Measurements from ENCODE around the gene FARSB.
"Not testable (repeated sequence)": the region's sequence is repeated elsewhere in the genome, so short reads cannot be mapped to it uniquely, and the experiment has no call there.

Gene FARSB

DNA sequence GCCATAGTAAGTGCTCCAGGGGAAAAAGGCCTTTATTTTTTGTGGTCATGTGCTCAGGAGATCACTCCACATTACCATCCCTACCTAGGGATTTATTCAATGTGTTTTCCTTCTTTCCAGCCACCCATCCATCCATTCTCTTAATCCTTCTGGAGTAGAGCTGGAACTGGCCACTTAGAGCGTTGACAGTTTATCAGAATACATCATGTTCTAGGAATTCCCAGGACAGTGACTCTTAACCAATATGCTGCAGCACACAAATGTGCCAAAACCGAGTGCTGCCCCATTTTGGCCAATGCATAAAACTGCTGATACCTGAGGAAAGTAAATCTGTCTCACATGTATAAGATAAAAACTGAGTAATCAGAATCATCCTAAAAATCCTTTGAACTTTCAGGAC lies 63.7 kb downstream of the FARSB start:
- Histone ChIP-seq H4K20me1 (ENCODE audit: insufficient read depth, low read length) (no peaks in the 10 kb centered on the region), H3K4me1 (ENCODE audit: low read length) (no peaks in the 10 kb centered on the region), H3K79me2 (ENCODE audit: low read length) (no peaks in the 10 kb centered on the region), H2AFZ (ENCODE audit: low read depth, low read length) (no peak overlapping the region), H3K36me3 (replicated peaks; ENCODE audit: low read depth, low read length) (peaks cover 12% of the 10 kb centered on the region), H3K27me3 (ENCODE audit: low read depth, low read length) (no peaks in the 10 kb centered on the region), H3K9me3 (ENCODE audit: insufficient read depth, low read length) (no peaks in the 10 kb centered on the region), H3K27ac (ENCODE audit: low read length) (no peak overlapping the region), H3K9ac (ENCODE audit: low read length) (no peak overlapping the region), H3K4me3 (ENCODE audit: low read length) (no peak overlapping the region), H3K4me2 (ENCODE audit: low read length) (no peak overlapping the region)
- no peak for TF ChIP-seq EZH2phosphoT487 (IDR thresholded peaks at IDR 0.05; ENCODE audit: low read depth)
- TF ChIP-seq, protein P1, sequence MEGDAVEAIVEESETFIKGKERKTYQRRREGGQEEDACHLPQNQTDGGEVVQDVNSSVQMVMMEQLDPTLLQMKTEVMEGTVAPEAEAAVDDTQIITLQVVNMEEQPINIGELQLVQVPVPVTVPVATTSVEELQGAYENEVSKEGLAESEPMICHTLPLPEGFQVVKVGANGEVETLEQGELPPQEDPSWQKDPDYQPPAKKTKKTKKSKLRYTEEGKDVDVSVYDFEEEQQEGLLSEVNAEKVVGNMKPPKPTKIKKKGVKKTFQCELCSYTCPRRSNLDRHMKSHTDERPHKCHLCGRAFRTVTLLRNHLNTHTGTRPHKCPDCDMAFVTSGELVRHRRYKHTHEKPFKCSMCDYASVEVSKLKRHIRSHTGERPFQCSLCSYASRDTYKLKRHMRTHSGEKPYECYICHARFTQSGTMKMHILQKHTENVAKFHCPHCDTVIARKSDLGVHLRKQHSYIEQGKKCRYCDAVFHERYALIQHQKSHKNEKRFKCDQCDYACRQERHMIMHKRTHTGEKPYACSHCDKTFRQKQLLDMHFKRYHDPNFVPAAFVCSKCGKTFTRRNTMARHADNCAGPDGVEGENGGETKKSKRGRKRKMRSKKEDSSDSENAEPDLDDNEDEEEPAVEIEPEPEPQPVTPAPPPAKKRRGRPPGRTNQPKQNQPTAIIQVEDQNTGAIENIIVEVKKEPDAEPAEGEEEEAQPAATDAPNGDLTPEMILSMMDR (IDR thresholded peaks at IDR 0.05; ENCODE audit: low read depth, low read length): no peak

DNA sequence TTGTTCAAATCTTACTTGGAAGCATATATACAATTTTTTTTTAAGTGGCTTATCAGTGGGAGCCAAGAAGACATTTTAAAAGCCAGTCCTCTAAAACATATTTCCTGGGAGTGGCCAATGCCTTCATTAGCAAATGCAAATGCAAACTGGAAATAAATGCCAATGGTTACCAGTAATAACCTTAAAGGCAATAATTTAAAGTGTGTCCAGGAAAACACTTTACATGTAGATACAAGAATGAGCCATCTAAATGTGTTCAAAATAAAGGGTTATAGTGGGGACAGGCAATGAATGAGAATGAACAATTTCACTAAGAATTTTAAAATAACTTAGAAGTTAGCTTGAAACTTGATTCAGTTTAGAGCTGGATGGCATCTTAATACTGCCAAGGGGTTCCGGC lies 64.2 kb downstream of the FARSB start:
- no peaks in the 10 kb centered on the region for H4K20me1 ChIP-seq (ENCODE audit: insufficient read depth, low read length)
- no peaks in the 10 kb centered on the region for H3K4me1 ChIP-seq (ENCODE audit: low read length)
- no peak overlapping the region for H3K4me3 ChIP-seq (ENCODE audit: low read length)
- H3K36me3 ChIP-seq (replicated peaks; ENCODE audit: low read depth, low read length): peaks cover 12% of the 10 kb centered on the region
- H3K79me2 ChIP-seq (ENCODE audit: low read length): no peaks in the 10 kb centered on the region
- TF ChIP-seq EZH2phosphoT487 (IDR thresholded peaks at IDR 0.05; ENCODE audit: low read depth): no peak
- TF ChIP-seq, protein P1 (IDR thresholded peaks at IDR 0.05; ENCODE audit: low read depth, low read length): no peak
- H3K4me2 ChIP-seq (ENCODE audit: low read length): no peak overlapping the region
- no peak overlapping the region for H3K27ac ChIP-seq (ENCODE audit: low read length)
- no peaks in the 10 kb centered on the region for H3K27me3 ChIP-seq (ENCODE audit: low read depth, low read length)
- H3K9ac ChIP-seq (ENCODE audit: low read length): no peak overlapping the region
- no peaks in the 10 kb centered on the region for H3K9me3 ChIP-seq (ENCODE audit: insufficient read depth, low read length)
- H2AFZ ChIP-seq (ENCODE audit: low read depth, low read length): no peak overlapping the region

DNA sequence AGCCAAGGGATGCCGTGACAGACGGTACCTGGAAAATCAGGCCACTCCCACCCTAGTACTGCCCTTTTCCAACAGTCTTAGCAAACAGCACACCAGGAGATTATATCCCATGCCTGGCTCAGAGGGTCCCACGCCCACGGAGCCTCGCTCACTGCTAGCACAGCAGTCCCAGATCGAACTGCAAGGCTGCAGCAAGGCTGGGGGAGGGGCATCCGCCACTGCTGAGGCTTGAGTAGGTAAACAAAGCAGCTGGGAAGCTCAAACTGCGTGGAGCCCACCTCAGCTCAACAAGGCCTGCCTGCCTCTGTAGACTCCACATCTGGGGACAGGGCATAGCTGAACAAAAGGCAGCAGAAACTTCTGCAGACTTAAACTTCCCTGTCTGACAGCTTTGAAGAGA lies 71.3 kb downstream of the FARSB start:
- not testable (repeated sequence) for H3K4me2 ChIP-seq (ENCODE audit: low read length); H4K20me1 ChIP-seq (ENCODE audit: insufficient read depth, low read length); H3K4me1 ChIP-seq (ENCODE audit: low read length); H3K27me3 ChIP-seq (ENCODE audit: low read depth, low read length); H3K27ac ChIP-seq (ENCODE audit: low read length); H3K9me3 ChIP-seq (ENCODE audit: insufficient read depth, low read length); H3K4me3 ChIP-seq (ENCODE audit: low read length); H3K36me3 ChIP-seq (replicated peaks; ENCODE audit: low read depth, low read length); H2AFZ ChIP-seq (ENCODE audit: low read depth, low read length); H3K79me2 ChIP-seq (ENCODE audit: low read length); H3K9ac ChIP-seq (ENCODE audit: low read length)

DNA sequence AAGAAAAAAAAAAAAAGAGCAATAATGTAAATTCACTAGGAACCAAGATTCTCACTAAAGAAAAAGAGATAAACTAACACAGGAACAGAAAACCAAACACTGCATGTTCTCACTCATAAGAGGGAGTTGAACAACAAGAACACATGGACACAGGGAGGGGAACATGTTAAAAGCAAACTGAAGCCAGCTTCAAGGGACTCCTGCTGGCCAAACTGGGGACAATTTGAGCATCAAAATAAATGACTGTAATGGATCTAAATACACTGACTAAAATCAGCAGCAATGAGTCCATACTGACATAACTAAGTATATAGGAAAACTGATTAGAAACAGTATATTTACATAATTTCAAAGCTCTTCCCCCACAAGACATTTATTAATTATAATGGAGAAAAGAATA lies 73.0 kb downstream of the FARSB start:
- H4K20me1 ChIP-seq (ENCODE audit: insufficient read depth, low read length): no peaks in the 10 kb centered on the region
- no peak overlapping the region for H3K9ac ChIP-seq (ENCODE audit: low read length)
- TF ChIP-seq, protein P1 (IDR thresholded peaks at IDR 0.05; ENCODE audit: low read depth, low read length): peak; percentile 10; the same call in 1 of the 2 replicates
- no peak for TF ChIP-seq EZH2phosphoT487 (IDR thresholded peaks at IDR 0.05; ENCODE audit: low read depth)
- H3K79me2 ChIP-seq (ENCODE audit: low read length): peaks cover 8% of the 10 kb centered on the region
- H3K36me3 ChIP-seq (replicated peaks; ENCODE audit: low read depth, low read length): no peaks in the 10 kb centered on the region
- H3K4me1 ChIP-seq (ENCODE audit: low read length): no peaks in the 10 kb centered on the region
- H2AFZ ChIP-seq (ENCODE audit: low read depth, low read length): no peak overlapping the region
- no peaks in the 10 kb centered on the region for H3K27me3 ChIP-seq (ENCODE audit: low read depth, low read length)
- no peak overlapping the region for H3K27ac ChIP-seq (ENCODE audit: low read length)
- H3K9me3 ChIP-seq (ENCODE audit: insufficient read depth, low read length): no peaks in the 10 kb centered on the region
- H3K4me3 ChIP-seq (ENCODE audit: low read length): no peak overlapping the region
- H3K4me2 ChIP-seq (ENCODE audit: low read length): no peak overlapping the region

DNA sequence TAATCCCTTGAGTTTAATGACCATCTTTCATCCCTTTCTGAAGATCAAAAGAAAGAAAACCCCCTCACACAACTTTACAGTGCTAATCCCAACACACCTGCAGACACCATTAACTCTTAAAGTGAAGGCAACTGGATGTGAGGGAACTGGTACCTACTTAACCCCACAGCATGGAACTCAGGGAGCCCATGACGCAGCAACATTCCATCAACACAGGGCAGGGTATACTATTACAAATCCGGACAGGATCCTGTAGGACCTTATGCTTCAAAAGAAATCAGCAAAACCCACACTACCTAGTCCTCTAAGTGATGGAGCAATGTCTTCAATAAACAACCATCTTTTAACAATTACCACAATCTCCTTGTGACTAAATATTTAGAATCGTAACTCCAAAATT lies 78.6 kb downstream of the FARSB start:
- Histone ChIP-seq H3K27ac (ENCODE audit: low read length) (no peak overlapping the region), H3K79me2 (ENCODE audit: low read length) (peaks cover 11% of the 10 kb centered on the region), H3K9me3 (ENCODE audit: insufficient read depth, low read length) (no peaks in the 10 kb centered on the region), H2AFZ (ENCODE audit: low read depth, low read length) (no peak overlapping the region), H4K20me1 (ENCODE audit: insufficient read depth, low read length) (no peaks in the 10 kb centered on the region), H3K4me2 (ENCODE audit: low read length) (no peak overlapping the region), H3K27me3 (ENCODE audit: low read depth, low read length) (no peaks in the 10 kb centered on the region), H3K4me1 (ENCODE audit: low read length) (no peaks in the 10 kb centered on the region), H3K36me3 (replicated peaks; ENCODE audit: low read depth, low read length) (no peaks in the 10 kb centered on the region), H3K9ac (ENCODE audit: low read length) (no peak overlapping the region), H3K4me3 (ENCODE audit: low read length) (no peak overlapping the region)
- TF ChIP-seq, protein P1 (IDR thresholded peaks at IDR 0.05; ENCODE audit: low read depth, low read length): no peak
- TF ChIP-seq EZH2phosphoT487 (IDR thresholded peaks at IDR 0.05; ENCODE audit: low read depth): no peak
